Measurements from ENCODE around the gene NKX1-1.

- TF ChIP-seq POLR2A (IDR thresholded peaks at IDR 0.05), result no peak
- no peak for TF ChIP-seq CTCF (IDR thresholded peaks at IDR 0.05)
Observed at GRCh38 chr4:1359144-1359501, 47.1 kb downstream of the NKX1-1 start.
